ENCODE measurements around the gene RNU1-3.
"Not testable (repeated sequence)": the region's sequence is repeated elsewhere in the genome, so short reads cannot be mapped to it uniquely, and the experiment has no call there.

The RNU1-3 gene

DNA sequence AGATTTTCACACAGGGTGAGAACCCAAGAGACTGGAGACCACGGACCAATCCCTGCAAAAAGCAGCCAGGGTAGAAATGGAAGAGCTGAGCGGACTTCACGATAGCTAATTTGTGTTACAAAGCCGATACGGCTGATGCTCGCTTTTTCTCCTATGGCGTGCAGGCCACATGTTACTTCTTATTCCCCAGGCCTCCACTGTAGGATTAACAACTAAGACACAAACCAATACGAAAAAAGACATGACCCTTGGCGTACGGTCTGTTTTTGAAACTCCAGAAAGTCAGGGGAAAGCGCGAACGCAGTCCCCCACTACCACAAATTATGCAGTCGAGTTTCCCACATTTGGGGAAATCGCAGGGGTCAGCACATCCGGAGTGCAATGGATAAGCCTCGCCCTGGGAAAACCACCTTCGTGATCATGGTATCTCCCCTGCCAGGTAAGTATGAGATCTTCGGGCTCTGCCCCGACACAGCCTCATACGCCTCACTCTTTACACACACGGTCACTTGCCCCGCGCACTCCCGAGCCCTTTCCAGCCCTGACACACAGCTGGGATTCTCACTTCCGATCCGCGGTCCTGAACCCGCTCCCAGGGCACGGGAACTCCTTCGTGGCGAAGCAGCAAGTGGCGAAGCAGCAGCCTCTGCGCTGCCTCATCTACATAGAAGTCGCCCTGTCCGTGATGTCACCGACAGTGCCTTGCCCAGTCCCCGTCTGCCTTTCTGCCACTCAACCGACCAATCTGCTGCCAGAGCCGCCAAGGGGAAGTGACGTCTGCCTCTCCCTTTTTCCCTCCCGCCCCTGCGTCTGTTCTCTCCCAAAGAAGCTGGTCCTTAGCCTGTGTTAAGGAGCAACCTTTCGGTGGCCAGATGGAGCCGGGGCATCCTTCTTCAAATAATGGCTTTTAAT lies at the start of gene RNU1-3:
RNU1-3 (minus strand) TSS at position 447 of the 912 bp plus-strand sequence.
- H3K27ac ChIP-seq (ENCODE audit: low read depth in 2 of 2, low read length in 2 of 2); H3K4me3 ChIP-seq (ENCODE audit: low read length in 2 of 2); H3K9ac ChIP-seq (ENCODE audit: low read depth in 1 of 2, low read length in 2 of 2); H3K36me3 ChIP-seq (ENCODE audit: control insufficient read depth in 2 of 2, insufficient read depth in 2 of 2, low read length in 2 of 2); H3K4me1 ChIP-seq (ENCODE audit: control insufficient read depth in 2 of 2, insufficient read depth in 2 of 2, low read length in 2 of 2); H3K9me3 ChIP-seq (ENCODE audit: control insufficient read depth in 2 of 2, low read length in 2 of 2); H3K27me3 ChIP-seq (ENCODE audit: control insufficient read depth in 2 of 2, insufficient read depth in 2 of 2, low read length in 2 of 2): not testable (repeated sequence)

GRCh38 chr1:16713480-16713879 lies 46.7 kb upstream of the RNU1-3 start:
- not testable (repeated sequence) for H3K36me3 ChIP-seq (ENCODE audit: control insufficient read depth in 2 of 2, insufficient read depth in 2 of 2, low read length in 2 of 2); H3K9ac ChIP-seq (ENCODE audit: low read depth in 1 of 2, low read length in 2 of 2); H3K4me3 ChIP-seq (ENCODE audit: low read length in 2 of 2); H3K27me3 ChIP-seq (ENCODE audit: control insufficient read depth in 2 of 2, insufficient read depth in 2 of 2, low read length in 2 of 2); H3K9me3 ChIP-seq (ENCODE audit: control insufficient read depth in 2 of 2, low read length in 2 of 2); H3K27ac ChIP-seq (ENCODE audit: low read depth in 2 of 2, low read length in 2 of 2); H3K4me1 ChIP-seq (ENCODE audit: control insufficient read depth in 2 of 2, insufficient read depth in 2 of 2, low read length in 2 of 2)

DNA sequence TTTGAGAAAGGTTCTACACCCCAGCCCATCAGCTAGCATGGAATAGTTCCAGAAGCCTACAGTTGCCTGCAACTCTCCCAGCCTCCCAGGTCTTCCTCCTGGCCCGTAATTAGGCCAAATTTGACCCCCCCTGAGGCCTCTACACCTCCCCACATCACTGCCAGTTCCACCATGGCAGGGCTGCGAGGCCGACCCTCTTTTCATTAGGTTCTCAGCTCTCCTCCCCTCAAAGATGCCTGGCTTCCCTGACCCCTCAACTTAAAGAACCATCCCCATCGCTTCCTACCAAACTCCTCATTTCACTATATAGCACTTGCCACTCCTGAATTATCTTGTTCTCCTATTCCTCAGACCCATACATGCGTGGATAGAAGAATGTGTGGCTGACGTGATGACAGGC lies 46.2 kb upstream of the RNU1-3 start:
- H3K9me3 ChIP-seq (ENCODE audit: control insufficient read depth in 2 of 2, low read length in 2 of 2); H3K4me3 ChIP-seq (ENCODE audit: low read length in 2 of 2); H3K27ac ChIP-seq (ENCODE audit: low read depth in 2 of 2, low read length in 2 of 2); H3K4me1 ChIP-seq (ENCODE audit: control insufficient read depth in 2 of 2, insufficient read depth in 2 of 2, low read length in 2 of 2); H3K27me3 ChIP-seq (ENCODE audit: control insufficient read depth in 2 of 2, insufficient read depth in 2 of 2, low read length in 2 of 2); H3K9ac ChIP-seq (ENCODE audit: low read depth in 1 of 2, low read length in 2 of 2); H3K36me3 ChIP-seq (ENCODE audit: control insufficient read depth in 2 of 2, insufficient read depth in 2 of 2, low read length in 2 of 2): not testable (repeated sequence)

- H3K4me3 ChIP-seq (ENCODE audit: low read length in 2 of 2); H3K9me3 ChIP-seq (ENCODE audit: control insufficient read depth in 2 of 2, low read length in 2 of 2); H3K27me3 ChIP-seq (ENCODE audit: control insufficient read depth in 2 of 2, insufficient read depth in 2 of 2, low read length in 2 of 2); H3K9ac ChIP-seq (ENCODE audit: low read depth in 1 of 2, low read length in 2 of 2); H3K4me1 ChIP-seq (ENCODE audit: control insufficient read depth in 2 of 2, insufficient read depth in 2 of 2, low read length in 2 of 2); H3K27ac ChIP-seq (ENCODE audit: low read depth in 2 of 2, low read length in 2 of 2); H3K36me3 ChIP-seq (ENCODE audit: control insufficient read depth in 2 of 2, insufficient read depth in 2 of 2, low read length in 2 of 2): not testable (repeated sequence)
Measured at GRCh38 chr1:16712582-16712981, 45.8 kb upstream of the RNU1-3 start.

DNA sequence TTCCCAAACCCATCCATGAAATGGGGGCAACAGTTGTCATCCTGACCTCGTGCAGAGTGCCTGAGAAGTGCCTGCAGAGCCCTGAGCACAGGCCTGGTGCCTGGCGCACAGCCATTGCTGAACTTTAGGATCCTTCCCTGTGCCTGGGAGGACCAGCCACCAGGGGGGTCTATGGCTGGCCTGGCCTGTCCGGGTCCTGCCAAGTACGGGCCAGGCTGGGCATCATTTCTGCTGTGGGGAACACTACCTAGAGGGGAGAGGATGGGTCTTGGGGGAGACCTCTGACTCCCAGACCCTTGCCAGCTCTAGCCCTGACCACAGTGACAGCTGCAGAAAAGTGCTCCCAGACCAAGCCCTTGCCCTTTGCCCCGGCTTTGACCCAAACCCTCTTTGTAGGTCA lies 45.4 kb upstream of the RNU1-3 start:
- not testable (repeated sequence) for H3K4me1 ChIP-seq (ENCODE audit: control insufficient read depth in 2 of 2, insufficient read depth in 2 of 2, low read length in 2 of 2); H3K36me3 ChIP-seq (ENCODE audit: control insufficient read depth in 2 of 2, insufficient read depth in 2 of 2, low read length in 2 of 2); H3K9ac ChIP-seq (ENCODE audit: low read depth in 1 of 2, low read length in 2 of 2); H3K27me3 ChIP-seq (ENCODE audit: control insufficient read depth in 2 of 2, insufficient read depth in 2 of 2, low read length in 2 of 2); H3K27ac ChIP-seq (ENCODE audit: low read depth in 2 of 2, low read length in 2 of 2); H3K4me3 ChIP-seq (ENCODE audit: low read length in 2 of 2); H3K9me3 ChIP-seq (ENCODE audit: control insufficient read depth in 2 of 2, low read length in 2 of 2)

DNA sequence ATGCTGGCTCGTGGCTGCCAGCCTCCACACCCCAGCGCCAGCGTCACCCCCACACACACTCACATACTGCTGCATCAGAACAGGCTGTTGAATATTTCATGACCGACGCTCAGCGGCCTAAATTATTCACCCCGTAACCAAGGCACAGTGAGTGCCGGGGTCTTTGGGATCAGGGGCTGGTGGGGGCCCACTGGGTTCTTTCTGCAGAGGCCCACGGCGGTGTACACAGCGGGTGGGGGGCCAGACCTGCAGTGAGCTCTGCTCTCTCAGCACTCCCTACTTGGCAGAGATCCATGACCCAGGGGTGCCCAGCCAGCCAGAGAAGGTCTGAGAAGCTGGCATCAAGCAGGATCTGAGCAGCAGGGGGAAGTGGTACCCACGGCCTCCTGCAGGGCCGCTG lies 43.9 kb upstream of the RNU1-3 start:
- not testable (repeated sequence) for H3K36me3 ChIP-seq (ENCODE audit: control insufficient read depth in 2 of 2, insufficient read depth in 2 of 2, low read length in 2 of 2); H3K27ac ChIP-seq (ENCODE audit: low read depth in 2 of 2, low read length in 2 of 2); H3K4me3 ChIP-seq (ENCODE audit: low read length in 2 of 2); H3K9ac ChIP-seq (ENCODE audit: low read depth in 1 of 2, low read length in 2 of 2); H3K27me3 ChIP-seq (ENCODE audit: control insufficient read depth in 2 of 2, insufficient read depth in 2 of 2, low read length in 2 of 2); H3K4me1 ChIP-seq (ENCODE audit: control insufficient read depth in 2 of 2, insufficient read depth in 2 of 2, low read length in 2 of 2); H3K9me3 ChIP-seq (ENCODE audit: control insufficient read depth in 2 of 2, low read length in 2 of 2)

DNA sequence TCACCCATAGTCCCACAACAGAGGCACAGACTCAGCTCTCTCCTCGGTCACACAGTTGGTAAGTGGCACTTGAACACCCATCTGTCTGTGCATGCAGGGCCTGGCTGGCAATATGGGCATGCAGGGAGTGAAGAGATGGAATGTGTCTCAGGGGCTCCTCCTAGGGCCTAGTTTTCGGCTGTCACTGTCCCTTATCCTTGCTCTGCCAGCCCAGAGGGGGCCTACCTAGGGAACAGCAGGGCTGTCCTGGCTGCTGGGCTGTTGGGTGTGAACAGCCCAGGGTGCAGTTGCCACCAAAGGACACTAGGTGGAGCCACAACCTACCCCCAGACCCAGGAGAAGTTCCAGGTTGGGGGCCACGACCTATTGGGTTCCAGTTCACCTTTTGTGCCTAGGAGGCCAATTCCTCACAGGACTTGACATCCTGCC lies 42.9 kb upstream of the RNU1-3 start:
- H3K27ac ChIP-seq (ENCODE audit: low read depth in 2 of 2, low read length in 2 of 2); H3K9ac ChIP-seq (ENCODE audit: low read depth in 1 of 2, low read length in 2 of 2); H3K9me3 ChIP-seq (ENCODE audit: control insufficient read depth in 2 of 2, low read length in 2 of 2); H3K4me1 ChIP-seq (ENCODE audit: control insufficient read depth in 2 of 2, insufficient read depth in 2 of 2, low read length in 2 of 2); H3K36me3 ChIP-seq (ENCODE audit: control insufficient read depth in 2 of 2, insufficient read depth in 2 of 2, low read length in 2 of 2); H3K27me3 ChIP-seq (ENCODE audit: control insufficient read depth in 2 of 2, insufficient read depth in 2 of 2, low read length in 2 of 2); H3K4me3 ChIP-seq (ENCODE audit: low read length in 2 of 2): not testable (repeated sequence)

GRCh38 chr1:16708704-16709103 lies 42.0 kb upstream of the RNU1-3 start:
- not testable (repeated sequence) for H3K9me3 ChIP-seq (ENCODE audit: control insufficient read depth in 2 of 2, low read length in 2 of 2); H3K27me3 ChIP-seq (ENCODE audit: control insufficient read depth in 2 of 2, insufficient read depth in 2 of 2, low read length in 2 of 2); H3K4me3 ChIP-seq (ENCODE audit: low read length in 2 of 2); H3K4me1 ChIP-seq (ENCODE audit: control insufficient read depth in 2 of 2, insufficient read depth in 2 of 2, low read length in 2 of 2); H3K27ac ChIP-seq (ENCODE audit: low read depth in 2 of 2, low read length in 2 of 2); H3K9ac ChIP-seq (ENCODE audit: low read depth in 1 of 2, low read length in 2 of 2); H3K36me3 ChIP-seq (ENCODE audit: control insufficient read depth in 2 of 2, insufficient read depth in 2 of 2, low read length in 2 of 2)

DNA sequence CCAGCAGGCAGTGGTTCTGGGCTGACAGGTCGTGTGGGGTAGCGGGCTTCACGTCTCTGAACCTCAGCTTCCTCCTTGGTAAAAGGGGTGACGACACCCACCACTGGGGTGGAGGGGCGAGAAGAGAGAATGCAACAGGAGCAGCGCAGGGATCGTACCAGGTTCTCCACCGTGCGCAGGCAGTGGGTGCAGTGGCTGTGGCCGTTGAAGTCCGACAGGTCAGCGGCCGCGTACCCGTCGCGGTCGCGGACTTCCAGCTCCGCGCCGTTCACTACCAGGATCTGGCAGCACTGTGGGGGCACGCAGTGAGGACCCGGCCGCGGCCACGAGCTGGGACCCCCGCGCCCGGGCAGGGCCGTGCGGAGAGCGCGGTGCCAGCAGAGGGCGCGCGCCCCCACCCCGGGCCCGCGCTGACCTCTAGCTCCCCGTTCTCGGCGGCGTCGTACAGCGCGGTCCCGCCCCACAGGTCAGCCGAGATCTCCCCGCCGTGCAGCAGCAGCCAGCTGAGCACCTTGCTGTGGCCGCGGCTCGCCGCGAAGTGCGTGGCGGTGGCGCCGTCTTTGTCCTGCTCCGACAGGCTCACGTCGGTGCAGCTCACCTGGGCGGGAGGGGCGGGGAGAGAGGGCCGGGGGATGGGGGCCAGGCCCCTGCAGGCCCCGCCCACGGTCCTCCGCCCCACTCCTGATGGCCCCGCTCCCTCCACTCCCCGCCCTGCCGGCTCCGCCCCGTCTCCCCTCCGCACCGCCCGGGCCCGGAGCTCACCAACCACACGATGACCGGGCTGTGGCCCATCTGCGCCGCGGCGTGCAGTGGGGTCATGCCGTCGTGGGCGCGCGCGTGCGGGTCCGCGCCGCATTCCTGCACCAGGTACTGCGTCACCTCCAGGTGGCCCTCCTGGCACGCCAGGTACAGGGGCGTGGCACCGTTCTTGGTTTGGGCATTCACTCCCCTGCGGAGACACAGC lies 40.7 kb upstream of the RNU1-3 start:
- not testable (repeated sequence) for H3K4me1 ChIP-seq (ENCODE audit: control insufficient read depth in 2 of 2, insufficient read depth in 2 of 2, low read length in 2 of 2); H3K36me3 ChIP-seq (ENCODE audit: control insufficient read depth in 2 of 2, insufficient read depth in 2 of 2, low read length in 2 of 2); H3K4me3 ChIP-seq (ENCODE audit: low read length in 2 of 2); H3K9me3 ChIP-seq (ENCODE audit: control insufficient read depth in 2 of 2, low read length in 2 of 2); H3K9ac ChIP-seq (ENCODE audit: low read depth in 1 of 2, low read length in 2 of 2); H3K27ac ChIP-seq (ENCODE audit: low read depth in 2 of 2, low read length in 2 of 2); H3K27me3 ChIP-seq (ENCODE audit: control insufficient read depth in 2 of 2, insufficient read depth in 2 of 2, low read length in 2 of 2)

- H3K9ac ChIP-seq (ENCODE audit: low read depth in 1 of 2, low read length in 2 of 2); H3K27me3 ChIP-seq (ENCODE audit: control insufficient read depth in 2 of 2, insufficient read depth in 2 of 2, low read length in 2 of 2); H3K27ac ChIP-seq (ENCODE audit: low read depth in 2 of 2, low read length in 2 of 2); H3K4me1 ChIP-seq (ENCODE audit: control insufficient read depth in 2 of 2, insufficient read depth in 2 of 2, low read length in 2 of 2); H3K4me3 ChIP-seq (ENCODE audit: low read length in 2 of 2); H3K36me3 ChIP-seq (ENCODE audit: control insufficient read depth in 2 of 2, insufficient read depth in 2 of 2, low read length in 2 of 2); H3K9me3 ChIP-seq (ENCODE audit: control insufficient read depth in 2 of 2, low read length in 2 of 2): not testable (repeated sequence)
Measured at GRCh38 chr1:16706302-16706701, 39.6 kb upstream of the RNU1-3 start.

Data from mucosa of rectum (tissue), 2 donors.